Epidermal melanocyte (primary cell): Measurements from ENCODE around the gene RNF144B.
"Not testable (repeated sequence)": the region's sequence is repeated elsewhere in the genome, so short reads cannot be mapped to it uniquely, and the experiment has no call there.

Experiments used
- DNase-seq: peaks from one replicate; pipeline ENCODE4 v3.0.0; 2011; ENCODE audit warnings: low spot score; ENCODE audit not compliant: insufficient read length

RNF144B gene

GRCh38 chr6:18406955-18407749, 20.0 kb downstream of the RNF144B start:
- DNase-seq: no peak

DNA sequence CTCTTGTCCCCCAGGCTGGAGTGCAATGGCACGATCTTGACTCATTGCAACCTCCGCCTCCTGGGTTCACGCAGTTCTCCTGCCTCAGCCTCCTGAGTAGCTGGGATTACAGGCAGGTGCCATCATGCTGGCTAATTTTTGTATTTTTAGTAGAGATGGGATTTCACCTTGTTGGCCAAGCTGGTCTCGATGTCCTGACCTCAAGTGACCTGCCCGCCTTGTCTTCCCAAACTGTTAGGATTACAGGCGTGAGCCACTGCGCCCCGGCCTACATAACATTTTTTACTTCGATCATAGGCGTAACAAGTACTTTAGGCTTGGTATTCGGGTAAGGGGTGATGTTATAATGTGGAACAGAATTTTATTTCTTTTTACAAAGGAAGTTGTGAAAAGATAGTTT, 22.5 kb downstream of the RNF144B start:
- DNase-seq: not testable (repeated sequence)

DNA sequence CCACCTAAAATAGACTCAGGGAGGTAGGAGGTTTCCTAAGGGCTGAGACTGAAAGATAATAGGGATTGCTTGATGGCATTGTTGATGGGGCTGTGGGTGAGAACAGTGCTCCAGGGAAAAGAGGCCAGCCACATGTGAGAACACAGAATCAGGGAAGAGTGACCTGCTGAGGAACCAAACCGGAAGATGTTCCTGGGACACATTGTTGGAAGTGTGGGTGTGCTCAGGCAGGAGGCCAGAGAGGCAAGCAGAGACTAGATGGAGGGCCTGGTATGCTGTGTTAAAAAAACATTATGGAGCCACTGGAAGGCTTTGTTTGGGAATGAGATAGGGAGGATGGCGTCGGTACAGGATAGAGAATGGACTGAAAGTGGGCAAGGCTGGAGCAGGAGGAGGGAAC, 23.3 kb downstream of the RNF144B start:
- no peak for DNase-seq

- no peak for DNase-seq
These were observed 24.9 kb downstream of the RNF144B start for GRCh38 chr6:18412068-18412467.

- no peak for DNase-seq
These were observed 25.5 kb downstream of the RNF144B start for GRCh38 chr6:18412644-18413043.

- DNase-seq: no peak
These were observed 26.2 kb downstream of the RNF144B start for GRCh38 chr6:18413381-18413780.

- no peak for DNase-seq
These were observed 27.0 kb downstream of the RNF144B start for GRCh38 chr6:18414116-18414515.

- DNase-seq: no peak
These were observed 28.1 kb downstream of the RNF144B start for GRCh38 chr6:18415207-18415606.

DNA sequence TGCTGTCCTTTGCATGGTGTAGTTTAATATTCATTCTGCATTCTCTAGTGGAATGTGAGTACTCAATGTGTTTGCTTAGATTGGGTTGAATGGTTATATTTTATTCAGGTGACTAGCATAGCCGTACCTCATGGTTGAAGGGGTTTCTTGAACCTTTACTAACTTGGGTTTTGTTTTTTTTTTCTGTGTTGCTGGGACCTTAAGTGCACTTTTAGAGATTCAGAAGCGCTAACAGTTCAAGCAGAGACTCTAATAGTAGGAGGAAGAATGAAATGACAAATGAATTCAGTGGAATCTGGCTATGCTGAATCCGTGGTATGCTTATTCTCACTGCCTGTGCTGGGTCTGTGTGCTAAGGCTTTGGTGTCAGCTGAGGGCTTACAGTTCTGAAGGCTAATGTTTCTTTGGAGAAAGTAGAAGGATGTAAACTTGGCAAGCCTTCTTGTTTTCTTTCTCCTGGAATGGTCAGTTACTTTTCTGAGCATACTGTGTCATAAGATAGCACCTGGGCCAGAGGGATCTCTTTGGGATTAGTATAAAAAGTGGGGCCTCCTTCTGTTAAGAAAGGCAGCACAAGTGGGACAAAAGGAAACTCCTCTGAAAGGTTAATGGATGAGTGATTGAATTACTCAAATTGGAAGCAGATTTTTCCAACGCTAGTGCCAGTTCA, 28.7 kb downstream of the RNF144B start:
- DNase-seq: no peak

DNA sequence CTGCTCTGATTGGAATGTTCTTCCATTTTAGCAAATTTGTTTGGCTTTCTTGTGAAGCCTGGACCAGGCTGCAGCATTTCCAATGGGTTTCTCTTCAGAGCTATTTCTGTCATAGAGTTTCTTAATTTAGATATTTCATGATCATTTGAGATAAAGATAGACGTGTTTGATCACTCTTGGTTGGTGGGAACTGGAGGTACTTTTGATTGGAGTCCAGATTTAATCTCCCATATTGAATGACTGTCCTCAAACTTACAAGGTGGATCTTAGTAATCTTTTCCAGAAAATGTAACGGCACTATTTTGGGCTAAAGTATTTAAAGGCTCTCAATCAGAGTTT, 29.2 kb downstream of the RNF144B start:
- DNase-seq: no peak

DNA sequence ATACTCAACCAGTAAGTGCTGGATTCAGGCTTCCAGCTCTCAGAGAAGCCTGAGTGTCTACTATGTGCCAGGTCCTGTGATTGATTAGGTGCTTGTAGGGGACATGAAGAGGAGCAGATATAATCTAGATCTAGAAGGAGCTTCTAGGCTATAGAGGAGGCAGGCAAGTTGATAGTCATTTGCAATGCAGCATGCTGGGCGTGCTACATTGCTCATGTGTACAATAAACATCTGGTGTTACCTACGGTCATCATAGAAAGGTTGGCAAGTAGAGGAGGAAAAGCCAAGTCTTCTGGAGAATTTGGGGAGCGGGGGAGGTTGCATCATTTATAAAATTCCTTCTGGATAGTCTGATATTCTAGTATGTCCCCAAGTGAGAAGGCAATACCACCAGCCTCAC, 33.2 kb downstream of the RNF144B start:
- DNase-seq: no peak

DNA sequence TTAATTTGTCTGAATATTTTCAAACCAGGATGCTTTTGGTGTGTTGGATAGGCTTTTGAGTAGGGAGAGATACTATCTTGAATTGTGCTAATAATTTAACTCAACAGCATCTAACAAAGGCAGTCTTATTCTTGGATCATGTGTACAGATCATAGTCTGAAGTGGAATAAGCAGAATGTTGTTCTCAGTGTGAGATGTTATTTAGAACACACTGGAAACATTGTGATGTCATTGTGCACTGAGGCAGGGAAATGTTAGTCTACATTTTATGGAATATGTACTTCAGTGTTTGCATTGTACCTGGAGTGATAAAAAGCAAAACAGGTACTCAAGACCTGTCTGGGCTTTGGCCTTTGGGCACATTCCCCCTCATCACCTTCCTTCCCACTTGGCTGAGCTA, 35.0 kb downstream of the RNF144B start:
- DNase-seq: peak; percentile 33

GRCh38 chr6:18423426-18423825, 36.3 kb downstream of the RNF144B start:
- no peak for DNase-seq

DNA sequence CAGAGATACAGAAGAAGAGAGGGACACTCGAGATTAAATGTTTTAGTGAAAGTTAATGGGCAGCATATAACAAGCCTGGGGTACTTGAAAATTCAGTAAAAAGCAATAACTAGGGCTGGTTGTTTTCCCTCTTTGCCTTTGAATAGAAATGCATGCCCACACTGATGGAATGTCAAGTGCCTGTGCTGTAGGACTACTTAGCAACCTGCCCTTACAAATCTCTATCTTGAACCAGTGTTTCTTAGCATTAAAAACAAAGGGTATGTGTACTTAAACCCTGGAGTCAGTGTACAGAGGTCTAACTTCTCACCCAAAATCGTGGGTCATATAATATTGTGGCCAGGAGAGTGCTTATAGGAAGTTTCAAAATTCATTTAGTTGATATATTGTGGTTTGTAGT, 37.1 kb downstream of the RNF144B start:
- DNase-seq: no peak

DNA sequence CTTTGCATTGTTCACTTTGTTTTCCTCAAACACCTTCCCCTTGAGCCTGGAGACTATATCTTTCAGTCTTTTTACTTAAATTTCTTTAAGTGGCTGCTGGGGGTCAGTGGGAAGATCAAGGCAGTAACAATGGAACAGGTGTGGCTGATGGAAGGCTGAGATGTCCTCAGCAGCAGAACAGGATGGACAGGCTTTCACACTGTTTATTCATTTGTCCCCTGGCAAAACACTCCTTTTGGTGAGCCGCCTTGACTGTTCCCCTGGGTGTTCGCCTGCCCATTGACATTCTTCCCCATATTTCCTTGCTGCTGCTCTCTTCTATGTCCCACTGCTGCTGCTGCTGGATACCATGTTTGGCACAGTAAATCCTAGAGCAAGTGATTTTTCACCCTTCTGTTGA, 38.1 kb downstream of the RNF144B start:
- no peak for DNase-seq

GRCh38 chr6:18427296-18427695, 40.1 kb downstream of the RNF144B start:
- DNase-seq: no peak

DNA sequence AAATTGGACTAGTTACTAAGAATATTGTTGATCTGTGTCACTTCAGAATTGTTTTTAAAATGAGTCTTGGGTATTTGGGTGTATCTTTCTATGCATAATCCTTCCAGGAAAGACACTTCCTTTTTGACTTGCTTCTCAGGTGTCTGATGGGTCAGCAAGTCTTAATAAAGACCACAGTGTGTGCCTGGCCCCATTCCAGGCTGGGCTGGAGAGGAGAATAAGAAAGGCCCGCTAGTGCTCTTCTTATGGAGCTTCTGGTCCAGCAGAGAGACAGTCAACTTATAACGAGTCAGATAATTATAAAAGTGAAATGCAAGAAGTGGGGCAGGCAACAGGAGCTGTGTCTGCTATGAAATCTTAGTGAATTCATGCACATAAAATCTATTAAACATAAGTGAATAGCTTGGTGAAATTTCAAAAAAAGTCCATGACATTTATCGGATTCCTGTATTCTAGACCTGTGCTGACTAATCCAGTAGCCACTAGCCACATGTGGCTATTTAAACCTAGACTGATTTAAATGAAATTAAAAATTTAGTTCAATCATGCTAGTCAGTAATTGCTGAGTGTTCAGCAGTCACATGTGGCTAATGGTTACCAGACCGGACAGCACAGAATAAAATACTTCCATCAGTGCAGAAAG, 42.6 kb downstream of the RNF144B start:
- DNase-seq: no peak

DNA sequence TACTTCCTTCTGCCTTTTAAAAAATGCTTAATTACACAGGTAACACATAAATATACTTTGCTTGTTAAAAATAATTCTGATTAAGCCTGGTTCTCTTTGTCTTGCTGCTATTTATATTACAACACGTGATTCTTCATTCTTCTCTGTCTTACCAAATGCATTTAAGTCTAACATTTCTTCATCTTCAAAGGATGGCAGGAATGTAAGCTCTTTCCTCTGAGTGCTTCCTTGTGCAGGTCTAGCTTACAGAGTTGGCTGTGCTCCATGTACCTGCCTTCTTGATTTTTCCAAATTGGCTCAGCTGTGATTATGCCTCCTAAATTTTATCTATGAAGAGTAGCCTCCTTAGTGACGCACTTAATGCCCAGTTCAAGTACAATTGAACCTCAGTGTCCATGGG, 44.4 kb downstream of the RNF144B start:
- no peak for DNase-seq

DNA sequence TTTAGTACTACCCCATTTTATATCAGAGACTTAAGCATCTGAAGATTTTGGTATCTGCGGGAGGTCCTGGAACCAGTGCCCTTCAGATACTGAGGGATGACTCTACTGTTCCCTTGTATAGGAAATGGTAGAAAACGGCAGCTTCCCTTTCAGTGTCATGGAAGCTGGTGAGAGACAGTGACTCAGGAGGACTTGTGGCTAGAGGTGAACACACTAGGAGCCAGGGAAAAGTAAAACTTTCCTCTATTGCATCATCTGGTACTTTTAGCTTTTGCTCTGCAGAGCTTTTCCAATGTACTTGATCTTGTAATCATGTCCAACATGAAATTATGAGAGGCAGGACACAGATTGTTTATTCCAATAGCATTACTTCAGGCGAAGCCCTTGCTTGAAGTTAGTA, 45.0 kb downstream of the RNF144B start:
- no peak for DNase-seq

DNA sequence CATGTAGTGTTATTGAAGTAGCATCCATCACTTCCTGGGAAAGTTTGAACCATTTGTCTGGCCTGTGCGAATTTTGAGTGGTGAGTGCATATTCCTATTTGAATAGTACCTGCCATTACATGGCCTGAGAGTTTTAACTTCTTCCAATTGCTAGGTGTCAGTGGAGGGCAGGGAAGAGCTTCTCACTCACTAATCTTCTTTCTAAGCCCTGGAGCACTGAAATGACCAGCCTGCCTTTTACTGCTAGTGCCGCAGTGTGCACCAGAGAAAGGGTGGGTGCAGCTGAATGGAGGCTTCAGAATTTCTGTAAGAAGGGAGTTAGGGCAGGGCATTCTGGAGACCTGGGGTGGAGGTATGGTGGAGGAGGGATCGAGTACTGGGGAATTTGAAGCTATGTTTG, 45.5 kb downstream of the RNF144B start:
- no peak for DNase-seq

DNA sequence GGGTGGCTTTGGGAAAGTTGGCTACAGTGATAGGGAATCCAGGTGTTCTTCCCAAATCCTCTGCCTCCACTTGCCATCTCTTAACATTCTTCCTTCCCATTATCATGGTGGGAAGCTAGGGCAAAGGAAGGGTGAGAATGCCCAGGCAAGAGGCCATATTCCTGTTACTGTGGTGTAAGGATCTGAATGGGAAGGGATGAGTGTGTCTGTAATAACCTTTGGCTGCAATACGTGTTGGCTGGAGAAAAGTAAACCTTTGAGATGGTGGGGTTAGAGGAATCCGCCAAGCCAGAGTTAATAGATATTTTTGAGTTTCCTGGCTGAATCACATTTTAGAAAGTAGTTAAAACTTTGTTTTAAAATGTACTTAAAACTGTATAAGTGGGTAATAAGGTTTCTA, 45.9 kb downstream of the RNF144B start:
- no peak for DNase-seq

- DNase-seq: no peak
These were observed 49.2 kb downstream of the RNF144B start for GRCh38 chr6:18436341-18436740.

DNA sequence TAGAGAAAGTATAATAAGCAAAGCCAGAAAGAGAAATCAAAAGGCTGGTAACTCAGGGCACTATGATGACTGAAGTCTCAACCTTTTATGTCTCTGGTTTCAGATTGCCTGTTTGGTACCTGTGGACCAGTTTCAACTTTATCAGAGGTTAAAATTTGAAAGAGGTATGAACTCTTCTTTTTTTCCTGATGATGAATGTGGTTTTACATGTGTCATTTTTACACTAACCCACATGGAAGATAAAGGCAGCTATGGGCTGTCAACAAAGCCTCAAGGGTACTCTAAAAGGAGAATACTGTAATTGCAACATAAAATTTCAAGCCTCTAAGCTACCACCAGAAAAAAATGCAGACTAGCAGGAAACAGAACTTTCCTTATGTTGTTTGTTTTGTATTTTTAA, 52.4 kb downstream of the RNF144B start:
- no peak for DNase-seq
